Measurements from ENCODE around the gene NCAPD2.

- TF ChIP-seq, protein P1, sequence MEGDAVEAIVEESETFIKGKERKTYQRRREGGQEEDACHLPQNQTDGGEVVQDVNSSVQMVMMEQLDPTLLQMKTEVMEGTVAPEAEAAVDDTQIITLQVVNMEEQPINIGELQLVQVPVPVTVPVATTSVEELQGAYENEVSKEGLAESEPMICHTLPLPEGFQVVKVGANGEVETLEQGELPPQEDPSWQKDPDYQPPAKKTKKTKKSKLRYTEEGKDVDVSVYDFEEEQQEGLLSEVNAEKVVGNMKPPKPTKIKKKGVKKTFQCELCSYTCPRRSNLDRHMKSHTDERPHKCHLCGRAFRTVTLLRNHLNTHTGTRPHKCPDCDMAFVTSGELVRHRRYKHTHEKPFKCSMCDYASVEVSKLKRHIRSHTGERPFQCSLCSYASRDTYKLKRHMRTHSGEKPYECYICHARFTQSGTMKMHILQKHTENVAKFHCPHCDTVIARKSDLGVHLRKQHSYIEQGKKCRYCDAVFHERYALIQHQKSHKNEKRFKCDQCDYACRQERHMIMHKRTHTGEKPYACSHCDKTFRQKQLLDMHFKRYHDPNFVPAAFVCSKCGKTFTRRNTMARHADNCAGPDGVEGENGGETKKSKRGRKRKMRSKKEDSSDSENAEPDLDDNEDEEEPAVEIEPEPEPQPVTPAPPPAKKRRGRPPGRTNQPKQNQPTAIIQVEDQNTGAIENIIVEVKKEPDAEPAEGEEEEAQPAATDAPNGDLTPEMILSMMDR (IDR thresholded peaks at IDR 0.05) = no peak
- TF ChIP-seq POLR2A (IDR thresholded peaks at IDR 0.05) = no peak
Observed at GRCh38 chr12:6489449-6489848, 4.5 kb upstream of the NCAPD2 start.
